Prostate gland (tissue), 2 donors: ENCODE results near the gene SEPSECS. TPM values are rescaled to one million over a fixed set of nuclear protein-coding genes. Genes with fewer than 3 reads are reported as not detected.

Experiments
- DNase-seq: peaks from one replicate; pipeline ENCODE4 v3.0.0-alpha.2; 2019; ENCODE audit warnings: low spot score
- H3K27ac ChIP-seq, 2 donors: fragments of 200-600 bp; sonication (generic); 2 replicates each; pipeline ENCODE4 v1.5.1; 2017 to 2019
- H3K27me3 ChIP-seq: fragments of 200-600 bp; sonication (generic); replicated peaks from 2 replicates; pipeline ENCODE4 v1.5.1; 2019; ENCODE audit not compliant: insufficient read depth
- H3K36me3 ChIP-seq, 2 donors: fragments of 200-600 bp; sonication (generic); 1 replicate in 1 of 2; 2 replicates in 1 of 2; pipeline versions ENCODE4 v1.5.1 to v1.8.1; 2017 to 2019
- H3K4me1 ChIP-seq: fragments of 200-600 bp; sonication (generic); replicated peaks from 2 replicates; pipeline ENCODE4 v1.5.1; 2019
- H3K4me3 ChIP-seq, 2 donors: fragments of 200-600 bp; sonication (generic); 2 replicates each; pipeline ENCODE4 v1.5.1; 2017 to 2019
- H3K9me3 ChIP-seq: fragments of 200-600 bp; sonication (generic); 2 replicates; pipeline ENCODE4 v1.5.1; 2017
- CTCF ChIP-seq, 4 experiments: fragments of 200-600 bp in 2 of 4; fragments of 450-650 bp in 2 of 4; sonication (generic) in 2 of 4; IDR thresholded peaks; 1 replicate in 3 of 4; 2 replicates in 1 of 4; pipeline ENCODE4 v1.5.1; 2016 to 2019; ENCODE audit warnings: antibody characterized with exemption in 4 of 4, mild to moderate bottlenecking in 2 of 4, moderate library complexity in 2 of 4
- POLR2A ChIP-seq: fragments of 450-650 bp; IDR thresholded peaks from one replicate; pipeline ENCODE4 v1.6.1; 2016; ENCODE audit warnings: antibody characterized with exemption, mild to moderate bottlenecking
- POLR2AphosphoS5 ChIP-seq: sonication (generic); formaldehyde crosslinking; IDR thresholded peaks from one replicate; pipeline ENCODE4 v1.6.1; 2017; ENCODE audit warnings: antibody characterized with exemption
- WGBS: methylation state at CpG from one replicate; pipeline ENCODE4 v1.1.5; 2018; 5-methylcytosine and 5-hydroxymethylcytosine counted together
- intact Hi-C: fragments of 100-400 bp; cut with DNase I; formaldehyde crosslinking; loops from one replicate; pipeline ENCODE4 v1.14.2; 2022
- total RNA-seq, 2 donors: library from RNA; depleted of rRNA; stranded (reverse); fragments of >200 nt; gene quantifications; one replicate each; pipeline ENCODE4 v1.1.0, GENCODE V29; 2016

The SEPSECS gene
- total RNA-seq, 2 donors from 2014 or later: 7.4 to 12.3 TPM

- Histone ChIP-seq H3K4me3 (no peak overlapping the region), H3K36me3 (no peaks in the 10 kb centered on the region), H3K9me3 (no peaks in the 10 kb centered on the region), H3K27me3 (no peaks in the 10 kb centered on the region), H3K27ac (no peak overlapping the region), H3K4me1 (no peaks in the 10 kb centered on the region)
- no peak for TF ChIP-seq POLR2AphosphoS5
- no peak for TF ChIP-seq POLR2A
- TF ChIP-seq CTCF (IDR thresholded peaks at IDR 0.05): no peak
- intact Hi-C loops: no loop called here
- WGBS: 85% methylated on average over 5 of the region's 5 CpGs
- no peak for DNase-seq
Observed at GRCh38 chr4:25101836-25102235, 58.4 kb downstream of the SEPSECS start.

- TF ChIP-seq POLR2AphosphoS5 (no peak), CTCF (IDR thresholded peaks at IDR 0.05) (no peak), POLR2A (no peak)
- Histone ChIP-seq H3K27me3 (no peaks in the 10 kb centered on the region), H3K36me3 (no peaks in the 10 kb centered on the region), H3K27ac (no peak overlapping the region), H3K9me3 (no peaks in the 10 kb centered on the region), H3K4me1 (no peaks in the 10 kb centered on the region), H3K4me3 (no peak overlapping the region)
- DNase-seq: no peak
- intact Hi-C loops: no loop called here
Observed at GRCh38 chr4:25100710-25101109, 59.5 kb downstream of the SEPSECS start.

- no peak overlapping the region for H3K27ac ChIP-seq
- no peaks in the 10 kb centered on the region for H3K36me3 ChIP-seq
- no peaks in the 10 kb centered on the region for H3K9me3 ChIP-seq
- no peak for DNase-seq
- WGBS: 30% methylated on average over 4 of the region's 4 CpGs
- H3K4me1 ChIP-seq: no peaks in the 10 kb centered on the region
- intact Hi-C loops: no loop called here
- H3K27me3 ChIP-seq: no peaks in the 10 kb centered on the region
- no peak overlapping the region for H3K4me3 ChIP-seq
- TF ChIP-seq POLR2A (no peak), CTCF (IDR thresholded peaks at IDR 0.05) (no peak), POLR2AphosphoS5 (no peak)
Observed at GRCh38 chr4:25100021-25100555, 60.2 kb downstream of the SEPSECS start.

GRCh38 chr4:25098964-25099891, 61.0 kb downstream of the SEPSECS start:
- Histone ChIP-seq H3K9me3 (no peaks in the 10 kb centered on the region), H3K4me3 (no peak overlapping the region), H3K27me3 (no peaks in the 10 kb centered on the region), H3K27ac (no peak overlapping the region), H3K4me1 (no peaks in the 10 kb centered on the region), H3K36me3 (no peaks in the 10 kb centered on the region)
- peak; percentile 73 for DNase-seq
- intact Hi-C loops: no loop called here
- WGBS: 32% methylated on average over 10 of the region's 10 CpGs
- TF ChIP-seq POLR2AphosphoS5: peak; percentile 52
- TF ChIP-seq CTCF (IDR thresholded peaks at IDR 0.05): no peak
- TF ChIP-seq POLR2A: no peak

GRCh38 chr4:25096981-25097443, 63.2 kb downstream of the SEPSECS start:
- intact Hi-C loops: no loop called here
- Histone ChIP-seq H3K9me3 (no peaks in the 10 kb centered on the region), H3K27ac (no peak overlapping the region), H3K4me3 (no peak overlapping the region), H3K36me3 (no peaks in the 10 kb centered on the region), H3K4me1 (no peaks in the 10 kb centered on the region), H3K27me3 (no peaks in the 10 kb centered on the region)
- no peak for DNase-seq
- TF ChIP-seq POLR2A (no peak), CTCF (IDR thresholded peaks at IDR 0.05) (no peak), POLR2AphosphoS5 (no peak)
- WGBS: 85% methylated on average over 11 of the region's 11 CpGs
